HEK293 (cell line): ENCODE measurements around the gene TRIM73.
"Not testable (repeated sequence)": the region's sequence is repeated elsewhere in the genome, so short reads cannot be mapped to it uniquely, and the experiment has no call there.

Source experiments
- CTCF ChIA-PET: fragments of 350-600 bp; formaldehyde crosslinking; extraction: SDS; loops from one replicate; lab custom pipeline; 2021; ENCODE audit warnings: antibody characterized with exemption; lab: Yijun Ruan, JAX
- POLR2A ChIA-PET: fragments of 300-600 bp; formaldehyde crosslinking; extraction: SDS; loops from one replicate; lab custom pipeline; 2020; ENCODE audit warnings: antibody characterized with exemption, inconsistent platforms; lab: Yijun Ruan, JAX
- H3K27ac ChIP-seq: fragments of 200-500 bp; sonication (Bioruptor generic); 2 replicates; pipeline ENCODE4 v1.5.1; 2014; ENCODE audit warnings: low read depth, low read length, control low read depth, inconsistent platforms; ENCODE audit errors: extremely low read depth
- H3K36me3 ChIP-seq, 2 experiments: fragments of 200-500 bp in 1 of 2; sonication (Bioruptor generic) in 1 of 2; 1 replicate in 1 of 2; 2 replicates in 1 of 2; pipeline ENCODE4 v1.5.1; 2014 to 2017; ENCODE audit warnings: inconsistent platforms in 2 of 2, low read length in 2 of 2; ENCODE audit not compliant: control insufficient read depth in 2 of 2, insufficient read depth in 1 of 2
- H3K4me1 ChIP-seq: fragments of 200-500 bp; sonication (Bioruptor generic); 2 replicates; pipeline ENCODE4 v1.5.1; 2014; ENCODE audit warnings: mild to moderate bottlenecking, low read length, inconsistent platforms; ENCODE audit not compliant: control insufficient read depth, insufficient read depth
- H3K4me3 ChIP-seq: 2 replicates; pipeline ENCODE4 v1.5.1; 2011; ENCODE audit warnings: low read depth, mild to moderate bottlenecking, control low read depth, low read length, moderate library complexity
- H3K9me3 ChIP-seq: fragments of 200-500 bp; sonication (Bioruptor generic); 2 replicates; pipeline ENCODE4 v1.5.1; 2014; ENCODE audit warnings: low read depth, low read length, inconsistent platforms; ENCODE audit not compliant: control insufficient read depth, insufficient read depth

Gene TRIM73

DNA sequence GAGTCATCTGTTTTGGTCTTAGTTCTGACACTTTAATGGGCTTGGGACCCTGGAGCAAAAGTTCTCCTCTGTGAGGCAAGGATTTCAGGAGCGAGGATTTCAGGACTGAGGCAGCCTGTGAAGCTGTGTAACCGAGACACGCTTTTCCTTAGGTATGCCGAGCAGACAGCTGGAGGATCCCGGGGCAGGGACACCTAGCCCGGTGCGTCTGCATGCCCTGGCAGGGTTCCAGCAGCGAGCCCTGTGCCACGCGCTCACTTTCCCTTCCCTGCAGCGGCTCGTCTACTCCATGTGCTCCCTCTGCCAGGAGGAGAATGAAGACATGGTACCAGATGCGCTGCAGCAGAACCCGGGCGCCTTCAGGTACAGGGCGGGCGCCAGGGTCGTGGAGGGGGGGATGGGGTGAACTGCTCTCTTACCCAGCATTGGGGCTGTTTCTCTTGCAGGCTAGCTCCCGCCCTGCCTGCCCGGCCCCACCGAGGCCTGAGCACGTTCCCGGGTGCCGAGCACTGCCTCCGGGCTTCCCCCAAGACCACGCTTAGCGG lies 20.5 kb downstream of the TRIM73 start:
- H3K4me3 ChIP-seq, H3K9me3 ChIP-seq, POLR2A ChIA-PET, CTCF ChIA-PET, H3K4me1 ChIP-seq, H3K27ac ChIP-seq: not testable (repeated sequence)
- H3K36me3 ChIP-seq = peaks cover under 1 to 13% of the 10 kb centered on the region in 2 experiments; a peak in 2 of 3 replicates

DNA sequence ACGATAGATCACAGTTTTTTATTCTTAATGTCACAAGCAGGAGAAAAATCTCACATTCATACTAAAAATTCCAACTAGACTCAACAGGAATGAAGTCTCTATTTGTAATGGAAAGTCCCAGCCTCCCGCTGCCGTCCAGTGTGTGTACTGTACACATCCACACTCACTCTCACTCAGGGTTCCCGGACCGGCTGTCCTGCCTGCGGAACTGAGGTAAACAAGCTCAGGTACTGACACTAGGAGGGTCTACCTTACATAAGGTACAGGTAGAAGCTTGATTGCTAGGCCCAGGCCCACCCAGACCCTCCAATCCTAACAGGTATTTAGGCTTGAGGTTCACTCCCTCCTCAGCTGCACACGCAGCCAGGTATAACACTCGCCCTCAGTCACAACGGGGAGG lies 21.4 kb downstream of the TRIM73 start:
- H3K4me3 ChIP-seq, H3K27ac ChIP-seq, CTCF ChIA-PET, H3K4me1 ChIP-seq, POLR2A ChIA-PET, H3K9me3 ChIP-seq: not testable (repeated sequence)
- H3K36me3 ChIP-seq = peaks cover 3 to 19% of the 10 kb centered on the region in 2 experiments; a peak in 2 of 3 replicates

DNA sequence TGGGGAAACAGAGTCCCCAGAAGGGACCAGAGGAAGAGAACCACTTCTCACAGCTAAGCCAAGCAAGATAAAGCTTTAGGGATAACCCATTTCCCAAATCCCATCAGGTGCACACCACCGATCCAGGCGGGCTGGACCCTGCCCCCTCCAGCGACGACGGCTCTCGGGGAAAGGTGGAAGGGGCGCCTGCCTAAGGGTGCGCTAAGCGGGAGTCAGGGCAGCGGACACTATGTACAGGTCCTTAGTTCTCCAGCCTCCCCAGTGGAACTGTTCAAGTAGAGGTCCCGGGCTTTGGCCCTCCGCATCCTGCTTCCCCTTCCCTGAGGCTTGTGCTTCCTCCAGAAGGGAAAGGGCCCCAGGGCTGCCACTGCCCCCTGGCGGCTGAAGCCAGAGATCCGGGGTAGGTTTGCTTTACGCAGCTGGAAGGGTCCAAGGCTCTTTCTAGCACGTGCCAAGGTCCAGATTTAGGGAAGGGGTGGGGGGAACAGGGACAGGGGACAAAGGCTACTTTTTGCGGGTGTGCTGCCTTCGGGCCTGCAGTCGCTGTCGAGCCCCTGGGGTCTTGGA lies 22.9 kb downstream of the TRIM73 start:
- H3K4me3 ChIP-seq, POLR2A ChIA-PET, H3K4me1 ChIP-seq, H3K27ac ChIP-seq, CTCF ChIA-PET, H3K9me3 ChIP-seq: not testable (repeated sequence)
- peaks cover 3 to 20% of the 10 kb centered on the region in 2 experiments; a peak in 2 of 3 replicates for H3K36me3 ChIP-seq

DNA sequence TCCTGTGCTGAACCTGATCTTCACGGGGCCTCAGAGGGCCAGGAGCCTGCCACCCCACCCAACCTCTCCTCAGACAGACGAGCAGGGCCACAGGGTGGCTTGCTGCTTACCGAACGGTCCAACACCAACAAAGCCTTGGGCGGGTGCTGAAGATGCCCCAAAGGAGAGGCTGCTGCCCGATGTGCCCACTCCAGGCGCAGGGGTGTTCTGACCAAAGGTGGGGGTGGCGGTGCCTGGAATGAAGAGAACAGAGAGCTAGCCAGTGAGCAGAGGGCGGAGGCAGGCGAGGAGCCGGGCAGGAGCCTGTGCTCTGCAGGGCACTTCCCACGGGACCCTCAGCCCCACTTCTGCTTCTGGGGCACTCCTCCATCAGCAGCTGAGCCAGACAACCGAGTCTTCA lies 23.8 kb downstream of the TRIM73 start:
- H3K27ac ChIP-seq, POLR2A ChIA-PET, CTCF ChIA-PET, H3K4me1 ChIP-seq, H3K9me3 ChIP-seq, H3K4me3 ChIP-seq: not testable (repeated sequence)
- H3K36me3 ChIP-seq = peaks cover 3 to 25% of the 10 kb centered on the region in 2 experiments; a peak in 2 of 3 replicates

DNA sequence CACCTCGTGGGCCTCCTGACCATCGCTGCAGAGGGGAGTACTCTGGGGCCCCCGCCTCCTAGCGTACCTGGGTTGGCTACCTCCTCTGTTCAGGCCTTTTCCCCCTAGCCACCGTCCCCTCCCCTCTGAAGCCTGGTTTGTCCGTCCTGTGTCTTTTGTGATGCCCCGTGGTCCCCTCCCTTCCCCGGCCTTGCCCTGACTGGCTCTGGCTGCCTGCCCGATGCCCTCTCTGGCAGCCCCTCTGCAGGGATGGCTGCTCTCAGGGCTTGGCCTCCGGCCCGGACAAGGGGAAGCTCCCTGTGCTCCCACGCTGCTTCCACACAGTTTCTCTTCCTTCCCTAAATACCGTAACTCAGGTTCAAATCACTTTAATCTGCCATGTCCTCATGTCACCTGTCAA lies 24.3 kb downstream of the TRIM73 start:
- POLR2A ChIA-PET, H3K4me3 ChIP-seq, H3K9me3 ChIP-seq, H3K4me1 ChIP-seq, H3K27ac ChIP-seq: not testable (repeated sequence)
- CTCF ChIA-PET = interaction anchor here (0.7 kb wide), 1 partner anchor 719 kb away, joined by 3 read pairs; no protein-coding TSS in a partner anchor
- peaks cover 3 to 30% of the 10 kb centered on the region in 2 experiments; a peak in 2 of 3 replicates for H3K36me3 ChIP-seq

DNA sequence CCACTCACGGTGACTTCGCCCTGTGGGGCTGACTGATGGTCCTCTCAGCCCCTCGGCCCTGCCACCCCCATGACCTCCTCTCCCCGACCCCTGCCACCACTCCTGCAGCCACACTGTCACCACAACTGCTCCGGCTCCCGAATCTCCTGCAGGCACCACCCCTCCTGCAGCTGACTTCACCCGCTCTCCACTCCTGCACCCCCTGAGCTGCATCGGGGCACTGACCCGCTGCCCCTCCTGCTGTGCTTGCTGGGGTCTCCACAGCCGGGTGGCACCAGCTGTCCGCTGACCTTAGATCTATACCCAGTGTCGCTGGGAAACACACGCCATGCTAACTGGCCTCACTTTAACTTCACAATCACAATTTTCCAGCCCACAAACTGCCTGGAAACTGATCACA lies 24.7 kb downstream of the TRIM73 start:
- H3K4me3 ChIP-seq, POLR2A ChIA-PET, H3K4me1 ChIP-seq, H3K9me3 ChIP-seq, H3K27ac ChIP-seq: not testable (repeated sequence)
- H3K36me3 ChIP-seq = peaks cover 3 to 30% of the 10 kb centered on the region in 2 experiments; a peak in 2 of 3 replicates
- CTCF ChIA-PET = interaction anchor here (0.7 kb wide), 1 partner anchor 720 kb away, joined by 3 read pairs; no protein-coding TSS in a partner anchor

DNA sequence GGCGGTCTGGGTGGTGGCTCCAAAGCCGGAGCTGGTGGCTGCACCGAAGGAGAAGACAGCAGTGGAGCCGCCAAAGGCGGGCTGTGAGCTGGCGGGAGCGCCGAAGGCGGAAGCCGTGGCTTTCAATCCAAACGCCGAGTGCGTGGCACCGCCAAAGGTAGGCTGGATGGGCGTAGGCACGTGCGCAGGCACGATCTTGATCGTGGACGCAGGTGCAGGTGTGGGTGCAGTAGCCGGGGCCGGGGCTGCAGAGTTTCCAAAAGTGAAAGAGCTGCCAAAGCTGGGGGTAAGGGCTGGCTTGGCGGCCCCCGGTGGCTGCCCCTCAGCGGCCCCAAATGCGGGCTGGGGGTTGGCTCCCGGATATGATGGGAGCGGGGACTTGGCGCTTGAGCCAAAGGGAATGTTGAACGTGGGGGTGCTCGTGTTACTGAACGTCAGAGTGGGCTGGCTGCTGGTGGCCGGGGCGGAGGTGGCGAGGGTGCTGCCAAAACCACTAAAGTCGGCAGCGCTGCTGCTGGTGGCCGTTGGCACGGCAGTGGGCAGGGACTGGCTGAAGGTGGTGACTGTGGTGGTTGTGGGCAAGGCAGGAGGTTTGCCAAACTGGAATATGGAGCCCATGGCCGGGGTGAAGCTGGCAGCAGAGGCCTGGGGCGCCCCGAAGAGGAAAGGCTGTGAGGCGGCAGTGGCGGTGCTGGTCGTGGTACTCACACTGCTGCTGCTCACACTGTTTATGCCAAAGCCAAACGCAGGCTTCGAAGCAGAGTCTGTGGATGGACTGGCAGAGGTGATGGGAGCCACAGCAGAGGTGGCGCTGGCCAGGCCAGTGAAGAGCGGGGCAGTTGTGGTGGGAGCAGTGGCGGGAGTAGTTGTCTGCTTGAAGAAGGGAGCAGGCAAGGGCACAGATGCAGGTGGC lies 26.6 kb downstream of the TRIM73 start:
- H3K27ac ChIP-seq, CTCF ChIA-PET, POLR2A ChIA-PET, H3K4me1 ChIP-seq, H3K4me3 ChIP-seq, H3K9me3 ChIP-seq: not testable (repeated sequence)
- peaks cover 3 to 21% of the 10 kb centered on the region in 2 experiments; a peak in 2 of 3 replicates for H3K36me3 ChIP-seq

DNA sequence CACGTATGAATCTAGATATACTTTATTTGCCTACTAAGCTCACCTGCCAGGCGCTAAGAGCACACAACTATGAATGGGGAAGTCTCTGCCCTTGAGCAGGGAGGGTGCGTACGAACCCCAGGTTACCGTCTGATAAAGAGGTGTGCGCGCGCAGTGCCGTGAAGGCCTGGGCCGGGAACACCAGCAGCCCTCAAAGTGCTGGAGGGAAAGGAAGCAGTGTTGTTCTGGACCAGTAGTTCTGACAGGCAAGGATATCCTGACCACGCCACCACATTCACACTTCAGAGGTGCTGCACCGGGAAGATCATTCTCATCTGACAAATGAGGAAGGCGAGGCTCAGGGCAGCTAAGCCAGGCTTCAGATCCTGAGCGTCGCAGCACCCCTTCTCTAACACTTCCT lies 28.1 kb downstream of the TRIM73 start:
- H3K9me3 ChIP-seq, CTCF ChIA-PET, POLR2A ChIA-PET, H3K4me1 ChIP-seq, H3K4me3 ChIP-seq, H3K27ac ChIP-seq: not testable (repeated sequence)
- H3K36me3 ChIP-seq = peaks cover 4 to 24% of the 10 kb centered on the region in 2 experiments; a peak in 2 of 3 replicates

DNA sequence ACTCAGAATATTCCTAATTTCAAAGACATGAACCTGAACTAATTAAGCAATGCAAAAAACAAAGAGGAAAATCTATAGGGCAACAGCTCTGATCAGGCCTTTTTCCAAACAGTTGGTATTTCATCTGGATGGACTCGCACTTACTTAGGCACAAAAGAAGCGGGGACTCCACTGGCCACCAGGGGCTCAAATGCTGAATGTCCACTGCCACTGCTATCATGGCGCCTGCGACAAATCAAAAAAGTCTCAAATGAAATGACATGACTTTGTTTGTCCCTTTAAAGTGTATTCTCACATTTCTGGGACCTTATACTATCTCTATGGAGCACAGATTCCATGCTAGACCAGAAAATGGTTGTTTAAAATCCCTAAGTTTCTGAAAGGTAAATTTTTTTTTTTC lies 43.6 kb downstream of the TRIM73 start:
- H3K9me3 ChIP-seq, POLR2A ChIA-PET, H3K4me3 ChIP-seq, H3K27ac ChIP-seq, H3K4me1 ChIP-seq: not testable (repeated sequence)
- peaks cover 43 to 64% of the 10 kb centered on the region in 2 experiments for H3K36me3 ChIP-seq
- CTCF ChIA-PET = interaction anchor here (0.6 kb wide), 1 partner anchor 315 kb away, joined by 3 read pairs; no protein-coding TSS in a partner anchor

DNA sequence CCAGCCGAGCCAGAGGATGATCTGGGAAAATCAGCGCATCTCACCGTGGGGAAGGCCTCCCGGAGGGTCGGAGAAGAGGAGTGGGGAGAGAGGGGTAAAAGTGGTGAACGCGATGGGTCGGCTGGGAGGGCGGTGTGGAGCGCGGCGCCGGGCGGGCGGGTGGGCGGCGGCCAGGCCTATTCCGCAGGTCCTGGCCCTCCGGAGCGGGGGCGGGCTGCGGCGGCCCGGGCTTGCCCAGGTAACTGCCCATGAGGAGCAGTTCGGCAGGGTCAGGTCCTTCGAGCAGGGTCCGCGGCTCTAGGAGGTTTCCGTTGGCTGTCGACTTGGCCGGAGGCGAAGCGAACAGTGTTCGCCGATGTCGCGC lies 46.7 kb downstream of the TRIM73 start:
- CTCF ChIA-PET, POLR2A ChIA-PET, H3K9me3 ChIP-seq, H3K4me1 ChIP-seq: not testable (repeated sequence)
- Histone ChIP-seq H3K36me3 (peaks cover 18 to 35% of the 10 kb centered on the region in 2 experiments), H3K27ac (peak overlapping the region; percentile 24; the same call in 1 of the 2 replicates), H3K4me3 (peak overlapping the region; percentile 47)
